Measurements from ENCODE around the gene BDH1.

DNA sequence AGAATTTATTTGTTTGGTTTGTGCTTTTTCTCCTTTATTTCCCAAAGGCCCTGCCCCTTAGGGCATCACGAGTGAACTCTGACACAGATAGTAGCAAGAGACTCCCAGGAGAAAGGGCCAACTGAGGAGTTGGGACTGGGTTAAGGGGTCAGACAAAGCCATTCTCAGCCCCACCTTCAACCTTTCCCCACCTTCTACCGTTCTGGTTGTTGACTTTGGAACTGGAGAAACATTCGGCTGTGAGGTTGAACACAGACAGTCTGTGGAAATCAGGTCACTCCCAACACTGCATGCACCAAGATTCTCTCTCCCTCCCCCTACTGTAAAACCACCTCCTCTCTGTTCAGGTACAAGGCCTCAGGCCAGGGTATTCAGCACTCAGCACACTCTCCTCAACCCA, 3.9 kb upstream of the BDH1 start:
- TF ChIP-seq EZH2 (optimal IDR thresholded peaks at IDR 0.05; ENCODE audit: low read depth, low read length) (no peak), EZH2phosphoT487 (IDR thresholded peaks at IDR 0.05; ENCODE audit: low read length) (no peak)
- TF ChIP-seq, protein P1, sequence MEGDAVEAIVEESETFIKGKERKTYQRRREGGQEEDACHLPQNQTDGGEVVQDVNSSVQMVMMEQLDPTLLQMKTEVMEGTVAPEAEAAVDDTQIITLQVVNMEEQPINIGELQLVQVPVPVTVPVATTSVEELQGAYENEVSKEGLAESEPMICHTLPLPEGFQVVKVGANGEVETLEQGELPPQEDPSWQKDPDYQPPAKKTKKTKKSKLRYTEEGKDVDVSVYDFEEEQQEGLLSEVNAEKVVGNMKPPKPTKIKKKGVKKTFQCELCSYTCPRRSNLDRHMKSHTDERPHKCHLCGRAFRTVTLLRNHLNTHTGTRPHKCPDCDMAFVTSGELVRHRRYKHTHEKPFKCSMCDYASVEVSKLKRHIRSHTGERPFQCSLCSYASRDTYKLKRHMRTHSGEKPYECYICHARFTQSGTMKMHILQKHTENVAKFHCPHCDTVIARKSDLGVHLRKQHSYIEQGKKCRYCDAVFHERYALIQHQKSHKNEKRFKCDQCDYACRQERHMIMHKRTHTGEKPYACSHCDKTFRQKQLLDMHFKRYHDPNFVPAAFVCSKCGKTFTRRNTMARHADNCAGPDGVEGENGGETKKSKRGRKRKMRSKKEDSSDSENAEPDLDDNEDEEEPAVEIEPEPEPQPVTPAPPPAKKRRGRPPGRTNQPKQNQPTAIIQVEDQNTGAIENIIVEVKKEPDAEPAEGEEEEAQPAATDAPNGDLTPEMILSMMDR (IDR thresholded peaks at IDR 0.05; ENCODE audit: low read length): no peak

Measured in MM.1S (cell line).